ENCODE measurements around the gene POLR3H. TPM values are rescaled to one million over a fixed set of nuclear protein-coding genes. Genes with fewer than 3 reads are reported as not detected.
"Not testable (repeated sequence)": the region's sequence is repeated elsewhere in the genome, so short reads cannot be mapped to it uniquely, and the experiment has no call there.

Gene POLR3H
- total RNA-seq (32.1 and 35.6 TPM in 2 replicates), polyA plus RNA-seq (10.3 and 12.4 TPM in 2 replicates), polyA minus RNA-seq (18.7 and 19.8 TPM in 2 replicates)
- total RNA-seq (2013) = 13.1 TPM

- Mint-ChIP-seq H3K27ac (peak within 1 kb of the TSS; percentile 97), H3K27me3 (no peaks in the 10 kb centered on the region), H3K4me1 (peaks cover 41% of the 10 kb centered on the region), H3K9me3 (ENCODE audit: insufficient read depth) (no peaks in the 10 kb centered on the region), H3K4me3 (peak within 1 kb of the TSS; percentile 100)
- H3K79me2 ChIP-seq (ENCODE audit: control insufficient read depth, insufficient read depth, low read length) = peaks cover 45% of the 10 kb centered on the region
- H3K4me2 ChIP-seq (replicated peaks; ENCODE audit: low read depth, low read length, poor library complexity, severe bottlenecking) = peak within 1 kb of the TSS; percentile 90
- H3K36me3 ChIP-seq (replicated peaks in 1 of 2; ENCODE audit: control extremely low read depth in 1 of 2, control insufficient read depth in 1 of 2, extremely low read depth in 1 of 2, insufficient read depth in 2 of 2, low read length in 1 of 2) = peaks cover 0 to 12% of the 10 kb centered on the region in 2 experiments
- intact Hi-C loops (cut with micrococcal nuclease) = loop anchor here (1.0 kb wide), 2 partner anchors 45 to 546 kb away; partner anchors contain the start of genes NDUFA6 and PMM1
- H3K4me3 ChIP-seq (ENCODE audit: control extremely low read depth in 1 of 5, extremely low read depth in 1 of 5, insufficient read depth in 1 of 5, low read depth in 2 of 5, low read length in 4 of 5) = peak within 1 kb of the TSS; percentile 74 to 95 (median 85)
- H3K4me1 ChIP-seq (ENCODE audit: control insufficient read depth in 2 of 2, insufficient read depth in 2 of 2, low read length in 2 of 2) = peaks cover 17 to 21% of the 10 kb centered on the region in 2 donors
- WGBS (ENCODE audit: insufficient coverage) = under 1% methylated on average over 79 of the region's 80 CpGs
- peak; percentile 97 for DNase-seq
- H3K27me3 ChIP-seq (replicated peaks in 1 of 4; ENCODE audit: control extremely low read depth in 1 of 4, control insufficient read depth in 3 of 4, insufficient read depth in 4 of 4, low read length in 3 of 4) = no peaks in the 10 kb centered on the region
- H3K9ac ChIP-seq (ENCODE audit: low read length) = peak within 1 kb of the TSS; percentile 79
- peak within 1 kb of the TSS; percentile 87 for H2AFZ ChIP-seq (ENCODE audit: insufficient read depth, low read depth, low read length, poor library complexity, severe bottlenecking)
- ChIA-PET CTCF (interaction anchor here (1.0 to 2.1 kb wide), 13 partner anchors 9 to 164 kb away, joined by 3 to 8 read pairs (median 3); partner anchors contain the start of genes DESI1, PHF5A, PMM1 and TEF), POLR2A (interaction anchor here (0.6 to 1.3 kb wide), 6 partner anchors 34 to 258 kb away, joined by 3 to 6 read pairs (median 4); partner anchors contain the start of genes ACO2, DESI1, PHF5A and PMM1)
- H4K20me1 ChIP-seq (ENCODE audit: control insufficient read depth, insufficient read depth, low read length, poor library complexity, severe bottlenecking) = peaks cover 7% of the 10 kb centered on the region
- no peaks in the 10 kb centered on the region for H3K9me3 ChIP-seq (ENCODE audit: control extremely low read depth in 1 of 3, control insufficient read depth in 2 of 3, insufficient read depth in 1 of 3, low read length in 2 of 3)
- H3K27ac ChIP-seq (ENCODE audit: low read length in 2 of 2) = peak within 1 kb of the TSS; percentile 57 to 74
- no peak for TF ChIP-seq EZH2 (IDR thresholded peaks at IDR 0.05; ENCODE audit: borderline replicate concordance, insufficient read depth, low read depth, low read length, poor library complexity, severe bottlenecking)
- TF ChIP-seq CTCF (IDR thresholded peaks at IDR 0.05) = peak; percentile 42
- peak; percentile 99 for ATAC-seq (ENCODE audit: low read depth)
Observed at GRCh38 chr22:41543854-41544670, at the start of gene POLR3H. TSS of gene POLR3H (minus strand) at chr22:41544470. CDS start at chr22:41544101, 369 bp downstream.

GRCh38 chr22:41593336-41593960 is 49.2 kb upstream of the POLR3H start:
- DNase-seq; CTCF ChIA-PET; H3K79me2 ChIP-seq (ENCODE audit: control insufficient read depth, insufficient read depth, low read length); POLR2A ChIA-PET; H3K27ac Mint-ChIP-seq; intact Hi-C loops (cut with micrococcal nuclease); H3K36me3 ChIP-seq (replicated peaks in 1 of 2; ENCODE audit: control extremely low read depth in 1 of 2, control insufficient read depth in 1 of 2, extremely low read depth in 1 of 2, insufficient read depth in 2 of 2, low read length in 1 of 2); H4K20me1 ChIP-seq (ENCODE audit: control insufficient read depth, insufficient read depth, low read length, poor library complexity, severe bottlenecking); H3K9me3 Mint-ChIP-seq (ENCODE audit: insufficient read depth); H3K27ac ChIP-seq (ENCODE audit: low read length in 2 of 2); H3K27me3 Mint-ChIP-seq; ATAC-seq (ENCODE audit: low read depth); H2AFZ ChIP-seq (ENCODE audit: insufficient read depth, low read depth, low read length, poor library complexity, severe bottlenecking); H3K4me3 Mint-ChIP-seq; H3K4me3 ChIP-seq (ENCODE audit: control extremely low read depth in 1 of 5, extremely low read depth in 1 of 5, insufficient read depth in 1 of 5, low read depth in 2 of 5, low read length in 4 of 5); H3K27me3 ChIP-seq (replicated peaks in 1 of 4; ENCODE audit: control extremely low read depth in 1 of 4, control insufficient read depth in 3 of 4, insufficient read depth in 4 of 4, low read length in 3 of 4); H3K9me3 ChIP-seq (ENCODE audit: control extremely low read depth in 1 of 3, control insufficient read depth in 2 of 3, insufficient read depth in 1 of 3, low read length in 2 of 3); H3K9ac ChIP-seq (ENCODE audit: low read length); H3K4me2 ChIP-seq (replicated peaks; ENCODE audit: low read depth, low read length, poor library complexity, severe bottlenecking): not testable (repeated sequence)
- WGBS (ENCODE audit: insufficient coverage) = 99% methylated on average over 41 of the region's 51 CpGs
- peaks cover 13% of the 10 kb centered on the region for H3K4me1 Mint-ChIP-seq
- H3K4me1 ChIP-seq (ENCODE audit: control insufficient read depth in 2 of 2, insufficient read depth in 2 of 2, low read length in 2 of 2) = peaks cover 6 to 17% of the 10 kb centered on the region in 2 donors

All from B cell (primary cell).